ENCODE data around the gene FSTL4. TPM values are rescaled to one million over a fixed set of nuclear protein-coding genes. Genes with fewer than 3 reads are reported as not detected.

Gene FSTL4
- polyA plus RNA-seq, 1 of the 3 experiments (the other 2 are of a cell fraction): not detected

DNA sequence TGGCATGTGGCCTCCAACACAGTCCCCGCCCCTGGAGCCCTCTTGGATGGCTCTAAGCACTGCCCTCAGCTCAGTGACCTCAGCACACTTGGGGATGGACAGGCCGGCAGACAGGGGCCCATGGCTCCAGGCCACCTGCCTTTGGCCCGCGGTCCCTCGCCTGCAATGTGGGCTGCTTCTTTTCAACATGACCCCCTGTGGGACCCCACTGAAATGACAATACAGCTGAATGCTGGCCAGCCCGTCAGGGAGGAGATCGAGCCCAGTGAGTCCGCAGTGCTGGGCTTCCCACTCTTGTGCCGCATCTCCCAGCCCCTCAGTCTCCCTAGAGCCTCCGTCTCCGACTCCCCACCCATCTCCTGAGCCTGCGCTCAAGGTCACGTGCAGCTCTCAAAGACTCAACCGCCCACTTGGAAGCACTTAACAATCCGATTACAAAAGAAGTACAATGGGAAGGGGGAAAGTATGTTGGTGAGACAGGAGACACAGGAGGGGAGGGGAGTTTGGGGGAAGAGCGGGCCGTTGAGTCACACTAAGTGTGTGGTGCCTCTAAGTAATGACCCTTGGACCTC lies 321.6 kb downstream of the FSTL4 start:
- no peak for DNase-seq
- POLR2A ChIA-PET: no interaction called here
- Histone ChIP-seq H3K27ac (ENCODE audit: low read depth in 2 of 2, low read length in 1 of 2) (no peak overlapping the region), H2AFZ (ENCODE audit: low read depth) (no peak overlapping the region), H3K9ac (no peak overlapping the region), H3K4me3 (ENCODE audit: low read depth in 2 of 2, low read length in 1 of 2) (no peak overlapping the region), H3K9me3 (no peaks in the 10 kb centered on the region), H3K4me2 (no peak overlapping the region), H4K20me1 (ENCODE audit: insufficient read depth) (no peaks in the 10 kb centered on the region), H3K36me3 (replicated peaks in 1 of 2; ENCODE audit: control insufficient read depth in 1 of 2, insufficient read depth in 2 of 2, low read length in 1 of 2) (no peaks in the 10 kb centered on the region), H3K79me2 (ENCODE audit: insufficient read depth) (no peaks in the 10 kb centered on the region), H3K4me1 (ENCODE audit: control insufficient read depth in 1 of 2, insufficient read depth in 2 of 2, low read depth in 1 of 2, low read length in 1 of 2) (no peaks in the 10 kb centered on the region; a peak in 1 of 4 replicates), H3K9me2 (no peaks in the 10 kb centered on the region), H3F3A (replicated peaks; ENCODE audit: insufficient read depth) (no peaks in the 10 kb centered on the region), H3K27me3 (ENCODE audit: insufficient read depth) (0 out of 2 replicates have a peak, but pooled peaks cover 4% of the 10 kb centered on the region)
- CTCF ChIA-PET: interaction anchor here (1.0 to 10.2 kb wide), 3 partner anchors 43 to 179 kb away, joined by 3 to 155 read pairs (median 6); no protein-coding TSS in a partner anchor
- TF ChIP-seq, protein P1, sequence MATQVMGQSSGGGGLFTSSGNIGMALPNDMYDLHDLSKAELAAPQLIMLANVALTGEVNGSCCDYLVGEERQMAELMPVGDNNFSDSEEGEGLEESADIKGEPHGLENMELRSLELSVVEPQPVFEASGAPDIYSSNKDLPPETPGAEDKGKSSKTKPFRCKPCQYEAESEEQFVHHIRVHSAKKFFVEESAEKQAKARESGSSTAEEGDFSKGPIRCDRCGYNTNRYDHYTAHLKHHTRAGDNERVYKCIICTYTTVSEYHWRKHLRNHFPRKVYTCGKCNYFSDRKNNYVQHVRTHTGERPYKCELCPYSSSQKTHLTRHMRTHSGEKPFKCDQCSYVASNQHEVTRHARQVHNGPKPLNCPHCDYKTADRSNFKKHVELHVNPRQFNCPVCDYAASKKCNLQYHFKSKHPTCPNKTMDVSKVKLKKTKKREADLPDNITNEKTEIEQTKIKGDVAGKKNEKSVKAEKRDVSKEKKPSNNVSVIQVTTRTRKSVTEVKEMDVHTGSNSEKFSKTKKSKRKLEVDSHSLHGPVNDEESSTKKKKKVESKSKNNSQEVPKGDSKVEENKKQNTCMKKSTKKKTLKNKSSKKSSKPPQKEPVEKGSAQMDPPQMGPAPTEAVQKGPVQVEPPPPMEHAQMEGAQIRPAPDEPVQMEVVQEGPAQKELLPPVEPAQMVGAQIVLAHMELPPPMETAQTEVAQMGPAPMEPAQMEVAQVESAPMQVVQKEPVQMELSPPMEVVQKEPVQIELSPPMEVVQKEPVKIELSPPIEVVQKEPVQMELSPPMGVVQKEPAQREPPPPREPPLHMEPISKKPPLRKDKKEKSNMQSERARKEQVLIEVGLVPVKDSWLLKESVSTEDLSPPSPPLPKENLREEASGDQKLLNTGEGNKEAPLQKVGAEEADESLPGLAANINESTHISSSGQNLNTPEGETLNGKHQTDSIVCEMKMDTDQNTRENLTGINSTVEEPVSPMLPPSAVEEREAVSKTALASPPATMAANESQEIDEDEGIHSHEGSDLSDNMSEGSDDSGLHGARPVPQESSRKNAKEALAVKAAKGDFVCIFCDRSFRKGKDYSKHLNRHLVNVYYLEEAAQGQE (IDR thresholded peaks at IDR 0.05; ENCODE audit: low read depth, low read length): no peak
- no peak for TF ChIP-seq JUND (IDR thresholded peaks at IDR 0.05)
- no peak for TF ChIP-seq NFIC (IDR thresholded peaks at IDR 0.05; ENCODE audit: borderline replicate concordance)
- TF ChIP-seq YY1 (IDR thresholded peaks at IDR 0.05; ENCODE audit: low read depth): no peak
- TF ChIP-seq MXI1 (IDR thresholded peaks at IDR 0.05; ENCODE audit: low read depth, low read length): no peak
- TF ChIP-seq, protein P2, sequence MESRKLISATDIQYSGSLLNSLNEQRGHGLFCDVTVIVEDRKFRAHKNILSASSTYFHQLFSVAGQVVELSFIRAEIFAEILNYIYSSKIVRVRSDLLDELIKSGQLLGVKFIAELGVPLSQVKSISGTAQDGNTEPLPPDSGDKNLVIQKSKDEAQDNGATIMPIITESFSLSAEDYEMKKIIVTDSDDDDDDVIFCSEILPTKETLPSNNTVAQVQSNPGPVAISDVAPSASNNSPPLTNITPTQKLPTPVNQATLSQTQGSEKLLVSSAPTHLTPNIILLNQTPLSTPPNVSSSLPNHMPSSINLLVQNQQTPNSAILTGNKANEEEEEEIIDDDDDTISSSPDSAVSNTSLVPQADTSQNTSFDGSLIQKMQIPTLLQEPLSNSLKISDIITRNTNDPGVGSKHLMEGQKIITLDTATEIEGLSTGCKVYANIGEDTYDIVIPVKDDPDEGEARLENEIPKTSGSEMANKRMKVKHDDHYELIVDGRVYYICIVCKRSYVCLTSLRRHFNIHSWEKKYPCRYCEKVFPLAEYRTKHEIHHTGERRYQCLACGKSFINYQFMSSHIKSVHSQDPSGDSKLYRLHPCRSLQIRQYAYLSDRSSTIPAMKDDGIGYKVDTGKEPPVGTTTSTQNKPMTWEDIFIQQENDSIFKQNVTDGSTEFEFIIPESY (IDR thresholded peaks at IDR 0.05; ENCODE audit: borderline replicate concordance, low read depth): no peak
- no peak for TF ChIP-seq FOSL2 (IDR thresholded peaks at IDR 0.05; ENCODE audit: borderline replicate concordance, low read depth)
- WGBS (ENCODE audit: low lambda C conversion rate): 85% methylated on average over 12 of the region's 17 CpGs

DNA sequence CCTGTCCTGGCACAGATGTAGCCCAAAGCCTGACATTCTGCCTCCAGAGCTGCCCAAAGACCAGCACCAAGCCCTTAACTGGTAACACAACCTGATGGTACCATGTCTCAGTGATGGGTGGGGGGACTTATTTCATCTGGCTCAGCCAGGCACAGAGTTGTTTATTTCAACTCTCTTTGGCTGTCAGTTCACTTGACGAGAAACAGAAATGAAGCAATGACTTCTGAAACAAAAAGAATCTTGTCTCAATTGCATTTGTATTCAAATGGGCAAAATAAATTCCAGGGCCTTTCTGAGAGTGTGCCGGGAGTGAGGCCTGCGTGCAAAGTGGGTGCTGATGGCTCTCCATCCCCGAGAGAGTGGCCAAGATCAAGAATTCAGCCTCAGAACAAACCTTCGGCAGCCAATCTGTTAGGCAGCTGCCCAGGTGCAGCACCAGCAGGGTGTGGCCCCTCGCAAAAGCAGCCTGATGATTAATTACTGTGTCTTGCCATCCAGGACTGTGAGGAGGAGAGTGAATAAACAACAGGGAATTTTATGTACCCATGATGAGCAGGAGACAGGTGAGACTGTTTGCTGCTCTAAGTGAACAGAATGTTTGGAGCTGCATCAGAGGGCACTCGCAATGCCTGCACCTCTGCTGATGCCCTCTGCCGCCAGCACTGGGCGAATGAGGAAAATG lies 322.5 kb downstream of the FSTL4 start:
- no peak for DNase-seq
- WGBS (ENCODE audit: low lambda C conversion rate): 53% methylated on average over 9 of the region's 9 CpGs
- POLR2A ChIA-PET: interaction anchor here (0.5 kb wide), 1 partner anchor 932 kb away, joined by 4 read pairs; no protein-coding TSS in a partner anchor

More for the DNA sequence above, 322.5 kb downstream of the FSTL4 start:
- Histone ChIP-seq H4K20me1 (ENCODE audit: insufficient read depth) (no peaks in the 10 kb centered on the region), H2AFZ (ENCODE audit: low read depth) (no peak overlapping the region), H3K79me2 (ENCODE audit: insufficient read depth) (no peaks in the 10 kb centered on the region), H3K4me1 (ENCODE audit: control insufficient read depth in 1 of 2, insufficient read depth in 2 of 2, low read depth in 1 of 2, low read length in 1 of 2) (no peaks in the 10 kb centered on the region; a peak in 1 of 4 replicates), H3K4me3 (ENCODE audit: low read depth in 2 of 2, low read length in 1 of 2) (no peak overlapping the region), H3K9me3 (no peaks in the 10 kb centered on the region), H3K9me2 (no peaks in the 10 kb centered on the region), H3F3A (replicated peaks; ENCODE audit: insufficient read depth) (no peaks in the 10 kb centered on the region), H3K27ac (ENCODE audit: low read depth in 2 of 2, low read length in 1 of 2) (no peak overlapping the region), H3K27me3 (ENCODE audit: insufficient read depth) (no peaks in the 10 kb centered on the region), H3K9ac (no peak overlapping the region), H3K36me3 (replicated peaks in 1 of 2; ENCODE audit: control insufficient read depth in 1 of 2, insufficient read depth in 2 of 2, low read length in 1 of 2) (no peaks in the 10 kb centered on the region), H3K4me2 (no peak overlapping the region)
- CTCF ChIA-PET: interaction anchor here (1.0 to 10.2 kb wide), 3 partner anchors 41 to 178 kb away, joined by 3 to 155 read pairs (median 23); no protein-coding TSS in a partner anchor
- no peak for TF ChIP-seq MEF2A (IDR thresholded peaks at IDR 0.05; ENCODE audit: borderline replicate concordance, low read depth)
- TF ChIP-seq RAD21 (IDR thresholded peaks at IDR 0.05; ENCODE audit: low read length): no peak
- no peak for TF ChIP-seq RXRA (IDR thresholded peaks at IDR 0.05; ENCODE audit: borderline replicate concordance, low read depth)
- TF ChIP-seq EZH2phosphoT487 (IDR thresholded peaks at IDR 0.05; ENCODE audit: borderline replicate concordance, low read depth): no peak
- no peak for TF ChIP-seq TEAD4 (IDR thresholded peaks at IDR 0.05; ENCODE audit: borderline replicate concordance, insufficient read depth)
- TF ChIP-seq, protein P3, sequence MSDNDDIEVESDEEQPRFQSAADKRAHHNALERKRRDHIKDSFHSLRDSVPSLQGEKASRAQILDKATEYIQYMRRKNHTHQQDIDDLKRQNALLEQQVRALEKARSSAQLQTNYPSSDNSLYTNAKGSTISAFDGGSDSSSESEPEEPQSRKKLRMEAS (IDR thresholded peaks at IDR 0.05; ENCODE audit: low read depth): no peak
- no peak for TF ChIP-seq GABPA (IDR thresholded peaks at IDR 0.05; ENCODE audit: low read depth)
- TF ChIP-seq, protein P4, sequence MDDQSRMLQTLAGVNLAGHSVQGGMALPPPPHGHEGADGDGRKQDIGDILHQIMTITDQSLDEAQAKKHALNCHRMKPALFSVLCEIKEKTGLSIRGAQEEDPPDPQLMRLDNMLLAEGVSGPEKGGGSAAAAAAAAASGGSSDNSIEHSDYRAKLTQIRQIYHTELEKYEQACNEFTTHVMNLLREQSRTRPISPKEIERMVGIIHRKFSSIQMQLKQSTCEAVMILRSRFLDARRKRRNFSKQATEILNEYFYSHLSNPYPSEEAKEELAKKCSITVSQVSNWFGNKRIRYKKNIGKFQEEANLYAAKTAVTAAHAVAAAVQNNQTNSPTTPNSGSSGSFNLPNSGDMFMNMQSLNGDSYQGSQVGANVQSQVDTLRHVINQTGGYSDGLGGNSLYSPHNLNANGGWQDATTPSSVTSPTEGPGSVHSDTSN (IDR thresholded peaks at IDR 0.05): no peak
- TF ChIP-seq JUND (IDR thresholded peaks at IDR 0.05): no peak
- TF ChIP-seq CHD2 (IDR thresholded peaks at IDR 0.05; ENCODE audit: low read length, partially characterized antibody): no peak

All from SK-N-SH (cell line).